Left lung (tissue), 10 donors: ENCODE measurements around the gene CBL. TPM values are rescaled to one million over a fixed set of nuclear protein-coding genes. Genes with fewer than 3 reads are reported as not detected.

Experiments used
- ATAC-seq: fragments of 200-7000 bp; cut with Tn5 transposase; one replicate; pipeline ENCODE4 v1.9.1; 2020; ENCODE audit warnings: moderate library complexity
- DNase-seq, 4 donors: peaks; one replicate each; pipeline ENCODE4 v3.0.0-alpha.2; 2013 to 2020
- H3K27ac ChIP-seq, 2 donors: fragments of 200-600 bp; sonication (generic) in 1 of 2; one replicate each; pipeline versions ENCODE4 v1.5.0 to v1.8.0; 2020 to 2021
- H3K27me3 ChIP-seq, 2 donors: fragments of 200-600 bp; sonication (generic) in 1 of 2; one replicate each; pipeline versions ENCODE4 v1.5.0 to v1.8.0; 2020 to 2021
- H3K36me3 ChIP-seq, 2 donors: fragments of 200-600 bp; sonication (generic) in 1 of 2; one replicate each; pipeline versions ENCODE4 v1.5.0 to v1.8.0; 2020 to 2021
- H3K4me1 ChIP-seq, 2 donors: fragments of 200-600 bp; one replicate each; pipeline ENCODE4 v1.8.0; 2021
- H3K4me3 ChIP-seq, 2 donors: fragments of 200-600 bp; sonication (generic) in 1 of 2; one replicate each; pipeline versions ENCODE4 v1.5.0 to v1.8.0; 2020 to 2021; ENCODE audit warnings: mild to moderate bottlenecking in 1 of 2
- H3K9me3 ChIP-seq, 2 donors: fragments of 200-600 bp; sonication (generic) in 1 of 2; one replicate each; pipeline versions ENCODE4 v1.5.0 to v1.8.0; 2020 to 2021
- CTCF ChIP-seq, 2 donors: fragments of 200-600 bp; sonication (generic) in 1 of 2; IDR thresholded peaks; one replicate each; pipeline versions ENCODE4 v1.5.0 to v1.8.0; 2021; ENCODE audit warnings: antibody characterized with exemption in 2 of 2
- intact Hi-C, 2 donors: fragments of 100-400 bp; cut with DNase I; formaldehyde crosslinking; loops; one replicate each; pipeline versions ENCODE4 v1.11.2 to v1.14.2; 2022
- polyA plus RNA-seq, 6 donors: library from polyadenylated mRNA; unstranded; fragments of 120-200 nt; gene quantifications; one replicate each; pipeline ENCODE4 v1.2.1, GENCODE V29; 2013; ENCODE audit not compliant: insufficient read length in 6 of 6
- total RNA-seq, 2 donors: library from RNA; stranded (reverse); fragmentation: NEBNext Ultra II Directional; extraction: Animal tissue kit (Norgen Biotek cat#: 25700); gene quantifications; one replicate each; pipeline ENCODE4 v1.2.1, GENCODE V29; 2021
- donor health status: DM: no; HTN: yes; CAD: no.
- donor health status: DM: no; HTN: no; CAD: no.

Gene CBL
- total and polyA plus RNA-seq, 8 donors, result 18.9 to 36.6 (median 22.1) TPM

DNA sequence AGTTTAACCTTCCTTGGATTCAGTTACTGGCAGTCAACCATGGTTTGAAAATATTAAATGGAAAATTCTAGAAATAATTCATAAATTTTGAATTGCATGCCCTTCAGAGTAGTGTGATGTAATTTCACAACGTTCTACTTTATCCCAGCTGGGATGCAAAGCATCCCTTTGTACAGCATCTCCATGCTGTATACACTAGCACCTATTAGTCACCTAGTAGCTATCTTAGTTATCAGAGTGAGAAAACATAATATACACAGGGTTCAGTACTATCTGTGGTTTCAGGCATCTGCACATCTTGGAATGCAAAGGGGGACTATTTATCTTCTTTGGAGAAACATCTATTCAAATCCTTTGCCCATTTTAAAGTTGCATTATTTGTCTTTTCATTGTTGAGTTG, 30.8 kb downstream of the CBL start:
- Histone ChIP-seq H3K4me3 (no peak overlapping the region), H3K27ac (no peak overlapping the region), H3K36me3 (peaks cover 0 to 49% of the 10 kb centered on the region in 2 donors), H3K9me3 (no peaks in the 10 kb centered on the region), H3K27me3 (no peaks in the 10 kb centered on the region), H3K4me1 (no peaks in the 10 kb centered on the region)
- DNase-seq (no peak), ATAC-seq (no peak)
- no peak for TF ChIP-seq CTCF (IDR thresholded peaks at IDR 0.05)
- intact Hi-C loops, result no loop called here

DNA sequence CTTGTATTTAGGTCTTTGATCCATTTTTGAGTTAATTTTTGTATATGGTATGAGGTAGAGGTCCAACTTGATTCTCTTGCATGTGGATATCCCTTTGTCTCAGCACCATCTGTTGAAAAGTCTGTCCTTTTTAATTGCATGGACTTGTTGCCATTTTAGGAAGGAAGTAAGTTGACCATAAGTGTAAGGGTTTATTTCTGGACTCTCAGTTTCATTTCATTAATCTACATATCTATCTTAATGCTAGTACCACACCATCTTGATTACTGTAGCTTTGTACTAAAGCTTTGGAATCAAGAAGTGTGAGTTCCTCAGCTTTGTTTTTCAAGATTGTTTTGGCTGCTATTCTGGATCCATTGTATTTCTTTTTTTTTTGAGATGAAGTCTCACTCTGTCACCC, 31.4 kb downstream of the CBL start:
- Histone ChIP-seq H3K9me3 (no peaks in the 10 kb centered on the region), H3K27me3 (no peaks in the 10 kb centered on the region), H3K27ac (no peak overlapping the region), H3K4me1 (no peaks in the 10 kb centered on the region), H3K36me3 (peaks cover 0 to 46% of the 10 kb centered on the region in 2 donors), H3K4me3 (no peak overlapping the region)
- no peak for DNase-seq
- intact Hi-C loops, result no loop called here
- TF ChIP-seq CTCF (IDR thresholded peaks at IDR 0.05), result no peak
- ATAC-seq, result no peak

GRCh38 chr11:119248750-119249670, 42.9 kb downstream of the CBL start:
- Histone ChIP-seq H3K36me3 (peaks cover 0 to 11% of the 10 kb centered on the region in 2 donors), H3K27ac (no peak overlapping the region), H3K27me3 (no peaks in the 10 kb centered on the region), H3K4me3 (no peak overlapping the region), H3K9me3 (no peaks in the 10 kb centered on the region), H3K4me1 (no peaks in the 10 kb centered on the region)
- intact Hi-C loops, result no loop called here
- no peak for DNase-seq
- ATAC-seq, result no peak
- TF ChIP-seq CTCF (IDR thresholded peaks at IDR 0.05), result no peak

GRCh38 chr11:119249671-119250010, 43.5 kb downstream of the CBL start:
- ATAC-seq (no peak), DNase-seq (no peak)
- Histone ChIP-seq H3K27ac (no peak overlapping the region), H3K4me3 (no peak overlapping the region), H3K9me3 (no peaks in the 10 kb centered on the region), H3K27me3 (no peaks in the 10 kb centered on the region), H3K36me3 (peaks cover 0 to 9% of the 10 kb centered on the region in 2 donors), H3K4me1 (no peaks in the 10 kb centered on the region)
- no peak for TF ChIP-seq CTCF (IDR thresholded peaks at IDR 0.05)
- intact Hi-C loops, result no loop called here

DNA sequence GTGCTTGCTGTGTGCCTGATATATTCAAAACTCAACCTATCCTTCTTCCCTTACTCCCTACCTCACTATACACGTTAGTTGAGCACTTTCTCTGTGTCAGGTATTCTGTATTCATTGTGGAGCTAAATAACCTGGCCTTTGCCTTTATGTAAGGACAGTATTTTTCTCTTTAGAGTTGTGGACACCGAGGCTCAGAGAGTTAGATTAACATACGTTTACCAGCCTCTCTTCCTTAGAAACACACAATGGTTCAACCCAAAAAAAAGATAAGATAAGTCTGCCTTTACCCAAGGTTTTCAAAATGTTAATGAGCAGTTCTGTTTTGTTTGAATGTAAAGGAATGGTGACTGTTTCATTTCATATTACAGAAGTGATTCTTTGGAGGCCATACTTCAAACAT, 45.0 kb downstream of the CBL start:
- Histone ChIP-seq H3K36me3 (peaks cover 0 to 6% of the 10 kb centered on the region in 2 donors), H3K4me1 (no peaks in the 10 kb centered on the region), H3K9me3 (no peaks in the 10 kb centered on the region), H3K4me3 (no peak overlapping the region), H3K27ac (no peak overlapping the region), H3K27me3 (no peaks in the 10 kb centered on the region)
- no peak for DNase-seq
- intact Hi-C loops, result no loop called here
- no peak for ATAC-seq
- TF ChIP-seq CTCF (IDR thresholded peaks at IDR 0.05), result no peak
